ENCODE data around the gene CNTROB.

GRCh38 chr17:7927596-7927995, 4.4 kb upstream of the CNTROB start:
- TF ChIP-seq POLR2AphosphoS5 (IDR thresholded peaks at IDR 0.05; ENCODE audit: low read depth, low read length) = no peak
- TF ChIP-seq, protein P1, sequence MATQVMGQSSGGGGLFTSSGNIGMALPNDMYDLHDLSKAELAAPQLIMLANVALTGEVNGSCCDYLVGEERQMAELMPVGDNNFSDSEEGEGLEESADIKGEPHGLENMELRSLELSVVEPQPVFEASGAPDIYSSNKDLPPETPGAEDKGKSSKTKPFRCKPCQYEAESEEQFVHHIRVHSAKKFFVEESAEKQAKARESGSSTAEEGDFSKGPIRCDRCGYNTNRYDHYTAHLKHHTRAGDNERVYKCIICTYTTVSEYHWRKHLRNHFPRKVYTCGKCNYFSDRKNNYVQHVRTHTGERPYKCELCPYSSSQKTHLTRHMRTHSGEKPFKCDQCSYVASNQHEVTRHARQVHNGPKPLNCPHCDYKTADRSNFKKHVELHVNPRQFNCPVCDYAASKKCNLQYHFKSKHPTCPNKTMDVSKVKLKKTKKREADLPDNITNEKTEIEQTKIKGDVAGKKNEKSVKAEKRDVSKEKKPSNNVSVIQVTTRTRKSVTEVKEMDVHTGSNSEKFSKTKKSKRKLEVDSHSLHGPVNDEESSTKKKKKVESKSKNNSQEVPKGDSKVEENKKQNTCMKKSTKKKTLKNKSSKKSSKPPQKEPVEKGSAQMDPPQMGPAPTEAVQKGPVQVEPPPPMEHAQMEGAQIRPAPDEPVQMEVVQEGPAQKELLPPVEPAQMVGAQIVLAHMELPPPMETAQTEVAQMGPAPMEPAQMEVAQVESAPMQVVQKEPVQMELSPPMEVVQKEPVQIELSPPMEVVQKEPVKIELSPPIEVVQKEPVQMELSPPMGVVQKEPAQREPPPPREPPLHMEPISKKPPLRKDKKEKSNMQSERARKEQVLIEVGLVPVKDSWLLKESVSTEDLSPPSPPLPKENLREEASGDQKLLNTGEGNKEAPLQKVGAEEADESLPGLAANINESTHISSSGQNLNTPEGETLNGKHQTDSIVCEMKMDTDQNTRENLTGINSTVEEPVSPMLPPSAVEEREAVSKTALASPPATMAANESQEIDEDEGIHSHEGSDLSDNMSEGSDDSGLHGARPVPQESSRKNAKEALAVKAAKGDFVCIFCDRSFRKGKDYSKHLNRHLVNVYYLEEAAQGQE (IDR thresholded peaks at IDR 0.05; ENCODE audit: insufficient read depth in 1 of 2, low read depth in 2 of 2, low read length in 2 of 2) = no peak
- TF ChIP-seq TAF1 (IDR thresholded peaks at IDR 0.05; ENCODE audit: borderline replicate concordance, insufficient read depth, low read length) = no peak
- no peak for TF ChIP-seq SIN3A (IDR thresholded peaks at IDR 0.05; ENCODE audit: borderline replicate concordance, insufficient read depth, low read length)

Measured in PFSK-1 (cell line).